Cardiac muscle cell (in vitro differentiated cells and primary cell): Measurements from ENCODE around the gene MATN4. TPM values are rescaled to one million over a fixed set of nuclear protein-coding genes. Genes with fewer than 3 reads are reported as not detected.
A peak's percentile ranks its signal among the peaks of the same experiment; 100 is the strongest.

Experiments
- DNase-seq, 2 donors: peaks; one replicate each; pipeline versions ENCODE4 v3.0.0 to v3.0.0-alpha.2; 2010 to 2017; ENCODE audit warnings: low read depth in 1 of 2, low spot score in 1 of 2
- H3K27ac ChIP-seq: fragments of 200-600 bp; sonication (generic); 2 replicates; pipeline ENCODE4 v1.5.1; 2016
- H3K27me3 ChIP-seq: fragments of 200-600 bp; sonication (generic); 2 replicates; pipeline ENCODE4 v1.6.0; 2016; ENCODE audit warnings: control low read depth
- H3K36me3 ChIP-seq: fragments of 200-600 bp; sonication (generic); 2 replicates; pipeline ENCODE4 v1.5.1; 2016; ENCODE audit warnings: control low read depth
- H3K4me1 ChIP-seq: fragments of 200-600 bp; sonication (generic); 2 replicates; pipeline ENCODE4 v1.8.1; 2017; ENCODE audit warnings: low read depth, mild to moderate bottlenecking, mixed run types
- H3K4me3 ChIP-seq: fragments of 200-600 bp; sonication (generic); 2 replicates; pipeline ENCODE4 v1.5.1; 2016; ENCODE audit warnings: mild to moderate bottlenecking
- H3K9me3 ChIP-seq: fragments of 200-600 bp; sonication (generic); 2 replicates; pipeline ENCODE4 v1.5.1; 2017; ENCODE audit warnings: low read depth, mild to moderate bottlenecking, control low read depth
- polyA plus RNA-seq: library from polyadenylated mRNA; unstranded; fragments of >200 nt; fragmentation: Nextera tagmentation; extraction: Ambion mirVana; gene quantifications from 2 replicates; pipeline ENCODE4 v1.2.1, GENCODE V29; 2016
- total RNA-seq: library from RNA; depleted of rRNA; stranded (reverse); fragments of >200 nt; gene quantifications from 2 replicates; pipeline ENCODE4 v1.2.3, GENCODE V29; 2016
- TF ChIP-seq, protein P1 (sequence below): IDR thresholded peaks from 2 replicates; pipeline ENCODE4 v1.5.1; 2012; ENCODE audit warnings: low read depth, mild to moderate bottlenecking, low read length

The MATN4 gene
- total and polyA plus RNA-seq, 2 experiments from 2014 or later = not detected

DNA sequence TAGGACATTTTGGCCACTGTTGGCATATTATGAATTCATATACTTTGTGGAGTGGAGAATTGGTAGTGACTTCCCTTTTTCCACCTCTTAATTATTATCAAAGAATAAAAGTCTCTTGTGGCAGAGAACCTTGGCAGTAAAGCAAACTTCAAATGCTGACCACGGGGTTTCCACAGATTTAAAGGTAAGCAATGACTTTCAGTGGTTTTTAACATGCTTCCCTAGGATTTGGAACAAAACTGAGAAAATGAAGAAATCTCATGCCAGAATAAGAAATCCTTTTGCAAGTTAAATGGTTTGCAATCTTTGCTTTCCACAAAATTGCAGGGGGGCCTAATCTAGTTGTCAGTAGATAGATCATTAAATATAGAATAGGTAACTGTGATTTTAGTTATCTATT, 42.1 kb upstream of the MATN4 start:
- H3K4me1 ChIP-seq = peaks cover 21% of the 10 kb centered on the region
- DNase-seq = no peak
- H3K9me3 ChIP-seq = no peaks in the 10 kb centered on the region
- no peak overlapping the region for H3K27ac ChIP-seq
- TF ChIP-seq, protein P1, sequence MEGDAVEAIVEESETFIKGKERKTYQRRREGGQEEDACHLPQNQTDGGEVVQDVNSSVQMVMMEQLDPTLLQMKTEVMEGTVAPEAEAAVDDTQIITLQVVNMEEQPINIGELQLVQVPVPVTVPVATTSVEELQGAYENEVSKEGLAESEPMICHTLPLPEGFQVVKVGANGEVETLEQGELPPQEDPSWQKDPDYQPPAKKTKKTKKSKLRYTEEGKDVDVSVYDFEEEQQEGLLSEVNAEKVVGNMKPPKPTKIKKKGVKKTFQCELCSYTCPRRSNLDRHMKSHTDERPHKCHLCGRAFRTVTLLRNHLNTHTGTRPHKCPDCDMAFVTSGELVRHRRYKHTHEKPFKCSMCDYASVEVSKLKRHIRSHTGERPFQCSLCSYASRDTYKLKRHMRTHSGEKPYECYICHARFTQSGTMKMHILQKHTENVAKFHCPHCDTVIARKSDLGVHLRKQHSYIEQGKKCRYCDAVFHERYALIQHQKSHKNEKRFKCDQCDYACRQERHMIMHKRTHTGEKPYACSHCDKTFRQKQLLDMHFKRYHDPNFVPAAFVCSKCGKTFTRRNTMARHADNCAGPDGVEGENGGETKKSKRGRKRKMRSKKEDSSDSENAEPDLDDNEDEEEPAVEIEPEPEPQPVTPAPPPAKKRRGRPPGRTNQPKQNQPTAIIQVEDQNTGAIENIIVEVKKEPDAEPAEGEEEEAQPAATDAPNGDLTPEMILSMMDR = no peak
- no peaks in the 10 kb centered on the region for H3K36me3 ChIP-seq
- H3K27me3 ChIP-seq = no peaks in the 10 kb centered on the region
- no peak overlapping the region for H3K4me3 ChIP-seq

DNA sequence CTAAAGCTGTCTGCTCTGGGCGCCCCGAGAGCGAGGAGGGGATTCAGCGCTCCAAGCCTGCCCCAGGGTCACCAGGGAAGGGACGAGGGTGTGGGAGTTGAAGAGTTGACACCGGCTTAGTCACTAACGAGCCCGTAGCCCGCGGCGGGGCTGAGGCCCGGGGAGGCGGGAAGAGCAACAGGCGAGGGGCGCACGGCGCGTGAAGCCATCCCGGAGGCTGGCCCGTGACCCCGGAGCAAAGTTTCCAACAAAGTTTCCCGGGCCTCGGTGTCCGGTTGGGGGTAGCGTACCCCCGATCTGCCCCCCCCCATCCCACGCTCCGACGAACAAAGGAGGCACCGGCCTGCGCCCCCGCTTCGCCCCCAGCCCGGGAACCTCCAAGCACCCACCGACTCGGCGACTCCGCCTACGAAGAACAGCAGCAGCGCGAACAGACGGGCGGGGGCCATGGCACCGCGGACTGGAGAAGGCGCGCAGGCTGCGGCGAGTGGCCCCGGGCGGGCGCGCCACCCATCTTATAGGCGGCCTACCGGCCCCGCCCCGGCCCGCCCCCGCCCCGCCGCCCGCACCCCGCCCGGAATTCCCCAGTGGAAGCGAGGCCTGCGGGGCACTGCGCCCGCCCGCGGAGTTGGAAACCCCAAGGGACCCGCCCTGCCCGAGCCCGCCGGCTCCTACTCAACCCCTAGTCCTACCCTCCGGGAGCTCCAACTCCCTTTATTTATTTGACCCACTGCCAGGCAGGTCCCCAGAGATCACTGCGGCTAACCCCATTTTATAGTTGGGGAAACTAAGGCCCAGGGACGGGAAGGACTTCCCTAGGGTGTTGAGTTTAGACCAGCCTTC, 40.1 kb upstream of the MATN4 start, which contains the start of gene SDC4:
Gene SDC4, minus strand, starts transcription at position 489 of the 843 bp plus-strand sequence. Its CDS starts 40 bp downstream, at position 449.
- peak; percentile 69 to 77 for DNase-seq
- TF ChIP-seq, protein P1 = no peak
- H3K27ac ChIP-seq = peak within 1 kb of the TSS; percentile 49

DNA sequence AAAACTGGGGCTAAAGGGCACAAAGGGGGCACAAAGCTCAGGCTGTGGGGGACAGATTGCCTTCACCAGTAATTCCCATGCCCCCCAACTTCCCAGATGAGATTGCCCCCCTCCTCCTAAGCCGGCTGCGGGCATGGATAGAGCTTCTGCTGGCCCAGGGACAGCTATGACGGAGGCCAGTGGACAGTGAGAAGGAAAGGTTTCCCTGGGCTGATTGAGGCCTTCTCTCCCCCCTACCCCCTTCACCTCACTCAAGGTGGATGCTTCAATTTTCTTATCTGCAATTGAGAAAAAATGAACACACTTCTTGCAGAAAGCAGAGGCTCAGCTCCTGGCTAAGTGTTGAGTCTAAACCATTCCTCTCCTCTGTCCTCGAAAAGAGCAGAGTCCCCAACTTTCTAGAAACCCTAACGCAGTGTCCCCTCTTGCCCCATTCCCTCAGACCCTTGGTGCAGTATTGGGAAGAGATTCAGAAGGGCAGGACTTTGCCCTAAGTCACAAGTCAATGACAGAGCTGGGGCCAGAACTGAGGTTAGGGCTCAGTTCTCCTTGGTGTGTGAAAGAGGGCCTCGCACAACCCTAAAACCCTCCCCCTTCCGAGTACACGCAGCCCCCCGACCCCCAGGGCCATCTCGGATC, 39.3 kb upstream of the MATN4 start:
- Histone ChIP-seq H3K36me3 (no peaks in the 10 kb centered on the region), H3K27me3 (no peaks in the 10 kb centered on the region), H3K27ac (peak overlapping the region; percentile 49), H3K4me3 (peak overlapping the region; percentile 66), H3K9me3 (no peaks in the 10 kb centered on the region), H3K4me1 (peaks cover 49% of the 10 kb centered on the region)
- DNase-seq = no peak
- TF ChIP-seq, protein P1 = no peak

More for the DNA sequence above, 40.1 kb upstream of the MATN4 start, which contains the start of gene SDC4:
- no peaks in the 10 kb centered on the region for H3K9me3 ChIP-seq
- H3K4me1 ChIP-seq = peaks cover 42% of the 10 kb centered on the region
- H3K36me3 ChIP-seq = no peaks in the 10 kb centered on the region
- H3K4me3 ChIP-seq = peak within 1 kb of the TSS; percentile 66
- no peaks in the 10 kb centered on the region for H3K27me3 ChIP-seq

DNA sequence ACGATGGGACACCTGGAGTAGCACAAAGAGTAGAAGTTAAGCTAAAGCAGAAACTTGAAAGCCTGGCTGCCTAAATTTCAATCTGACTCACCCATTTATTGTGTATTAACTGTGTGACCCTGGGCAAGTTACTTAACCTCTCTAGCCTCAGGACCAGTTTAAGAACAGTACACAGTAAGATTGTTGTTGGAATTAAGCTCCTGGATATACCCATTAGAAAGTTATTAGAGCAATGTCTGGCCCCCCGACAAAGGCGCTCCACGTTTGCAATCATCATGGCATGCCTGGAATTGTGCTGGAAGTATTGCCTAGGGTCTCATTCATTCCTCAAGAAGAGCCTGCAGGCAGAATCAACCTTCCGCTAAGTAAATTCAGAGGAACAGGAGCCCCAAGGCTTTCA, 38.8 kb upstream of the MATN4 start:
- Histone ChIP-seq H3K4me3 (peak overlapping the region; percentile 66), H3K4me1 (peaks cover 53% of the 10 kb centered on the region), H3K9me3 (no peaks in the 10 kb centered on the region), H3K27ac (peak overlapping the region; percentile 49), H3K27me3 (no peaks in the 10 kb centered on the region), H3K36me3 (no peaks in the 10 kb centered on the region)
- TF ChIP-seq, protein P1 = no peak
- DNase-seq = no peak

DNA sequence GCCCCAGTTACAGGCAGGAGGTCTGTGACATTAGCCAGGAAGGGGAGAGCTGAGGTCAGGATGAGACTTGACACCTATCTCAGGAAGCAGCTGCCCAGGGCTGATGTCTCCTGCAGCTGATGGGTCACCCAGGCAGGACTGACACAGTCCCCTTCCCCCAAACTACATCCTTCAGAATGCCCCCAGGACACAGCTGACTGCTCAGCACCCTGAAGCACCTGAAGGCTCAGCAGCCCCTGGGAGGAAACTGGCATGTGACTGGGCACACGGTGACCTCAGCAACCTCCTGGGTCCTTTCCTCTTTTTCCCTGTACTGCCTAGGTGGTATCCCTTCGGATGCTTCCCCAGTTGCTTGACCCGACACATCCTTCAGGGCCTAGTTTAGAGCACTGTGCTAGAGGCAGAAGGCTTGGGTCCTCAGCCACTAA, 38.2 kb upstream of the MATN4 start:
- TF ChIP-seq, protein P1 = no peak
- Histone ChIP-seq H3K4me3 (peak overlapping the region; percentile 66), H3K27ac (no peak overlapping the region), H3K27me3 (no peaks in the 10 kb centered on the region), H3K4me1 (peaks cover 59% of the 10 kb centered on the region), H3K36me3 (no peaks in the 10 kb centered on the region), H3K9me3 (no peaks in the 10 kb centered on the region)
- DNase-seq = no peak
